ENCODE results near the gene CCDC54. TPM values are rescaled to one million over a fixed set of nuclear protein-coding genes. Genes with fewer than 3 reads are reported as not detected.

Gene CCDC54
- total RNA-seq, 1 experiment from 2014 or later, result not detected

- TF ChIP-seq CTCF (conservative IDR thresholded peaks at IDR 0.05), result peak; percentile 44; the same call in 2 of the 3 replicates
- Histone ChIP-seq H3K23me2 (ENCODE audit: insufficient read length, low read depth, low read length, poor library complexity, severe bottlenecking) (no peaks in the 10 kb centered on the region), H4K91ac (ENCODE audit: insufficient read length, low read depth, low read length) (no peak overlapping the region), H4K20me1 (ENCODE audit: control insufficient read depth, insufficient read depth, insufficient read length) (no peaks in the 10 kb centered on the region), H3K9me3 (ENCODE audit: control insufficient read depth, low read depth, low read length) (no peaks in the 10 kb centered on the region), H4K8ac (replicated peaks; ENCODE audit: insufficient read length, low read depth, low read length) (no peak overlapping the region), H3K4ac (ENCODE audit: low read depth, low read length) (no peak overlapping the region), H4K5ac (ENCODE audit: insufficient read length, low read depth, low read length) (no peak overlapping the region), H2BK5ac (ENCODE audit: insufficient read length, low read length) (no peak overlapping the region), H2BK15ac (ENCODE audit: low read depth, low read length) (no peak overlapping the region), H3K18ac (ENCODE audit: insufficient read length, low read depth, low read length) (no peak overlapping the region), H2BK12ac (ENCODE audit: insufficient read length, low read depth, low read length) (no peak overlapping the region), H2BK120ac (ENCODE audit: low read depth, low read length, poor library complexity, severe bottlenecking) (no peak overlapping the region), H3K56ac (ENCODE audit: insufficient read length, low read depth, low read length) (no peak overlapping the region), H3K27ac (ENCODE audit: insufficient read length, low read depth, low read length) (no peak overlapping the region), H3K14ac (ENCODE audit: insufficient read depth, low read length) (no peak overlapping the region), H3K23ac (ENCODE audit: insufficient read length, low read depth, low read length) (no peak overlapping the region), H3K79me1 (ENCODE audit: insufficient read depth, low read depth, low read length, poor library complexity, severe bottlenecking) (no peaks in the 10 kb centered on the region), H3K79me2 (ENCODE audit: insufficient read depth, low read length) (no peaks in the 10 kb centered on the region), H3K27me3 (ENCODE audit: insufficient read depth, low read length) (no peaks in the 10 kb centered on the region), H2AK5ac (ENCODE audit: insufficient read length, low read length) (no peak overlapping the region), H3K4me2 (ENCODE audit: insufficient read depth, insufficient read length, low read length) (no peak overlapping the region), H2BK20ac (ENCODE audit: low read depth, low read length, poor library complexity, severe bottlenecking) (no peak overlapping the region), H3K9ac (ENCODE audit: extremely low read depth, insufficient read length, low read length) (no peak overlapping the region), H3K4me1 (ENCODE audit: insufficient read depth, low read length) (no peaks in the 10 kb centered on the region), H2AFZ (ENCODE audit: low read length) (peak overlapping the region; percentile 36), H3T11ph (ENCODE audit: low read length) (no peak overlapping the region)
- Mint-ChIP-seq H3K4me1 (no peaks in the 10 kb centered on the region; a peak in 1 of 4 replicates), H3K27me3 (ENCODE audit: low read depth) (no peaks in the 10 kb centered on the region), H3K4me3 (no peak overlapping the region), H3K36me3 (ENCODE audit: insufficient read depth in 1 of 3, low read depth in 3 of 3) (peaks cover 0 to 8% (median 0%) of the 10 kb centered on the region in 3 experiments; a peak in 3 of 7 replicates), H3K27ac (no peak overlapping the region), H3K9me3 (peaks cover 9 to 10% of the 10 kb centered on the region in 2 experiments; a peak in 4 of 5 replicates)
- no CpG with 5 or more reads among the region's 6 CpGs for WGBS (ENCODE audit: extremely low coverage, insufficient read length, low lambda C conversion rate)
- peak; percentile 56 for DNase-seq
Measured at GRCh38 chr3:107413264-107413663, 36.0 kb downstream of the CCDC54 start.

Data from H9 (cell line).